Cardiac muscle cell (in vitro differentiated cells and primary cell): ENCODE results near the gene SLC16A11. TPM values are rescaled to one million over a fixed set of nuclear protein-coding genes. Genes with fewer than 3 reads are reported as not detected.
A peak's percentile ranks its signal among the peaks of the same experiment; 100 is the strongest.

Experiments used
- DNase-seq, 2 donors: peaks; one replicate each; pipeline versions ENCODE4 v3.0.0 to v3.0.0-alpha.2; 2010 to 2017; ENCODE audit warnings: low read depth in 1 of 2, low spot score in 1 of 2
- H3K27ac ChIP-seq: fragments of 200-600 bp; sonication (generic); 2 replicates; pipeline ENCODE4 v1.5.1; 2016
- H3K27me3 ChIP-seq: fragments of 200-600 bp; sonication (generic); 2 replicates; pipeline ENCODE4 v1.6.0; 2016; ENCODE audit warnings: control low read depth
- H3K36me3 ChIP-seq: fragments of 200-600 bp; sonication (generic); 2 replicates; pipeline ENCODE4 v1.5.1; 2016; ENCODE audit warnings: control low read depth
- H3K4me1 ChIP-seq: fragments of 200-600 bp; sonication (generic); 2 replicates; pipeline ENCODE4 v1.8.1; 2017; ENCODE audit warnings: low read depth, mild to moderate bottlenecking, mixed run types
- H3K4me3 ChIP-seq: fragments of 200-600 bp; sonication (generic); 2 replicates; pipeline ENCODE4 v1.5.1; 2016; ENCODE audit warnings: mild to moderate bottlenecking
- H3K9me3 ChIP-seq: fragments of 200-600 bp; sonication (generic); 2 replicates; pipeline ENCODE4 v1.5.1; 2017; ENCODE audit warnings: low read depth, mild to moderate bottlenecking, control low read depth
- CTCF ChIP-seq: IDR thresholded peaks from 2 replicates; pipeline ENCODE4 v1.5.1; 2012; ENCODE audit warnings: low read depth, mild to moderate bottlenecking, low read length
- polyA plus RNA-seq: library from polyadenylated mRNA; unstranded; fragments of >200 nt; fragmentation: Nextera tagmentation; extraction: Ambion mirVana; gene quantifications from 2 replicates; pipeline ENCODE4 v1.2.1, GENCODE V29; 2016
- total RNA-seq: library from RNA; depleted of rRNA; stranded (reverse); fragments of >200 nt; gene quantifications from 2 replicates; pipeline ENCODE4 v1.2.3, GENCODE V29; 2016

SLC16A11 gene
- total and polyA plus RNA-seq, 2 experiments from 2014 or later = 1.1 to 3.8 TPM

GRCh38 chr17:7020894-7021664 is 22.8 kb downstream of the SLC16A11 start:
- Histone ChIP-seq H3K36me3 (no peaks in the 10 kb centered on the region), H3K4me1 (no peaks in the 10 kb centered on the region), H3K4me3 (no peak overlapping the region), H3K27ac (no peak overlapping the region), H3K27me3 (peaks cover 22% of the 10 kb centered on the region), H3K9me3 (no peaks in the 10 kb centered on the region)
- DNase-seq = no peak
- no peak for TF ChIP-seq CTCF

- Histone ChIP-seq H3K9me3 (no peaks in the 10 kb centered on the region), H3K27me3 (peaks cover 22% of the 10 kb centered on the region), H3K4me1 (no peaks in the 10 kb centered on the region), H3K4me3 (no peak overlapping the region), H3K27ac (no peak overlapping the region), H3K36me3 (no peaks in the 10 kb centered on the region)
- TF ChIP-seq CTCF = no peak
- DNase-seq = peak; percentile 76
Observed at GRCh38 chr17:7019839-7020519, 23.9 kb downstream of the SLC16A11 start.

GRCh38 chr17:7019367-7019766 is 24.5 kb downstream of the SLC16A11 start:
- DNase-seq = no peak
- TF ChIP-seq CTCF = no peak
- no peaks in the 10 kb centered on the region for H3K9me3 ChIP-seq
- no peak overlapping the region for H3K4me3 ChIP-seq
- H3K27ac ChIP-seq = no peak overlapping the region
- H3K27me3 ChIP-seq = peaks cover 22% of the 10 kb centered on the region
- H3K4me1 ChIP-seq = no peaks in the 10 kb centered on the region
- H3K36me3 ChIP-seq = no peaks in the 10 kb centered on the region

GRCh38 chr17:7018331-7018964 is 25.4 kb downstream of the SLC16A11 start:
- H3K27me3 ChIP-seq = peaks cover 15% of the 10 kb centered on the region
- peaks cover 6% of the 10 kb centered on the region for H3K4me1 ChIP-seq
- no peak overlapping the region for H3K4me3 ChIP-seq
- no peak for TF ChIP-seq CTCF
- DNase-seq = no peak
- H3K27ac ChIP-seq = no peak overlapping the region
- no peaks in the 10 kb centered on the region for H3K9me3 ChIP-seq
- no peaks in the 10 kb centered on the region for H3K36me3 ChIP-seq

GRCh38 chr17:7017827-7018200 is 26.1 kb downstream of the SLC16A11 start:
- no peak for DNase-seq
- Histone ChIP-seq H3K4me1 (peaks cover 11% of the 10 kb centered on the region), H3K4me3 (no peak overlapping the region), H3K9me3 (no peaks in the 10 kb centered on the region), H3K27me3 (peaks cover 9% of the 10 kb centered on the region), H3K27ac (no peak overlapping the region), H3K36me3 (no peaks in the 10 kb centered on the region)
- no peak for TF ChIP-seq CTCF
